Mesenchymal stem cell (in vitro differentiated cells and primary cell): ENCODE data around the gene NXF2.

Experiments used
- DNase-seq: peaks from one replicate; pipeline ENCODE4 v3.0.0-alpha.2; 2013
- H2AFZ ChIP-seq: one replicate; pipeline ENCODE4 v1.6.1; 2013; ENCODE audit warnings: low read depth, mild to moderate bottlenecking, control low read depth, inconsistent platforms, low read length, moderate library complexity
- H2AK5ac ChIP-seq: 2 replicates; pipeline ENCODE4 v1.6.1; 2013; ENCODE audit warnings: low read length, moderate library complexity, mild to moderate bottlenecking, inconsistent platforms; ENCODE audit not compliant: severe bottlenecking
- H2BK120ac ChIP-seq: one replicate; pipeline ENCODE4 v1.6.1; 2013; ENCODE audit warnings: low read depth, mild to moderate bottlenecking, inconsistent platforms, low read length, moderate library complexity
- H2BK12ac ChIP-seq, 2 experiments: one replicate each; pipeline ENCODE4 v1.6.1; 2013; ENCODE audit warnings: inconsistent platforms in 2 of 2, low read length in 2 of 2, mild to moderate bottlenecking in 2 of 2, moderate library complexity in 2 of 2, control low read depth in 1 of 2
- H2BK15ac ChIP-seq: one replicate; pipeline ENCODE4 v1.6.1; 2013; ENCODE audit warnings: mild to moderate bottlenecking, low read depth, inconsistent platforms; ENCODE audit not compliant: poor library complexity, severe bottlenecking
- H2BK5ac ChIP-seq: 2 replicates; pipeline ENCODE4 v1.6.1; 2013; ENCODE audit warnings: low read depth, mild to moderate bottlenecking, low read length, control low read depth, inconsistent platforms; ENCODE audit not compliant: poor library complexity, severe bottlenecking
- H3K14ac ChIP-seq, 2 experiments: one replicate each; pipeline ENCODE4 v1.6.1; 2013; ENCODE audit warnings: inconsistent platforms in 2 of 2, low read length in 2 of 2, control low read depth in 1 of 2, mild to moderate bottlenecking in 1 of 2, moderate library complexity in 1 of 2
- H3K18ac ChIP-seq, 2 experiments: one replicate each; pipeline ENCODE4 v1.6.1; 2013; ENCODE audit warnings: inconsistent platforms in 2 of 2, low read length in 2 of 2, control low read depth in 1 of 2, low read depth in 1 of 2, mild to moderate bottlenecking in 1 of 2
- H3K23ac ChIP-seq, 2 experiments: one replicate each; pipeline ENCODE4 v1.6.1; 2013; ENCODE audit warnings: inconsistent platforms in 2 of 2, low read length in 2 of 2, mild to moderate bottlenecking in 2 of 2, moderate library complexity in 2 of 2, control low read depth in 1 of 2
- H3K27ac ChIP-seq: 2 replicates; pipeline ENCODE4 v1.5.1; 2013; ENCODE audit warnings: mild to moderate bottlenecking, moderate library complexity, low read length, control low read depth, inconsistent platforms; ENCODE audit not compliant: poor library complexity, severe bottlenecking
- H3K27me3 ChIP-seq, 2 experiments: 2 replicates each; pipeline versions ENCODE4 v1.6.1 to v1.7.0; 2013; ENCODE audit warnings: low read length in 2 of 2, mild to moderate bottlenecking in 2 of 2, moderate library complexity in 2 of 2, control low read depth in 1 of 2, inconsistent platforms in 1 of 2; ENCODE audit not compliant: control insufficient read depth in 1 of 2, insufficient read depth in 1 of 2
- H3K36me3 ChIP-seq, 2 experiments: 2 replicates each; pipeline versions ENCODE4 v1.6.1 to v1.7.0; 2013; ENCODE audit warnings: low read length in 2 of 2, control low read depth in 1 of 2, inconsistent platforms in 1 of 2, low read depth in 1 of 2, mild to moderate bottlenecking in 1 of 2; ENCODE audit not compliant: insufficient read depth in 2 of 2, control insufficient read depth in 1 of 2
- H3K4ac ChIP-seq, 2 experiments: one replicate each; pipeline ENCODE4 v1.6.1; 2013; ENCODE audit warnings: inconsistent platforms in 2 of 2, low read length in 2 of 2, mild to moderate bottlenecking in 2 of 2, moderate library complexity in 2 of 2, control low read depth in 1 of 2, low read depth in 1 of 2
- H3K4me1 ChIP-seq: 2 replicates; pipeline ENCODE4 v1.6.1; 2013; ENCODE audit warnings: low read depth, low read length, control low read depth; ENCODE audit not compliant: control insufficient read depth, insufficient read depth
- H3K4me2 ChIP-seq: 2 replicates; pipeline ENCODE4 v1.6.1; 2013; ENCODE audit warnings: low read length, mild to moderate bottlenecking, inconsistent platforms; ENCODE audit not compliant: poor library complexity, severe bottlenecking
- H3K4me3 ChIP-seq, 2 experiments: 2 replicates each; pipeline versions ENCODE4 v1.5.1 to v1.7.0; 2013; ENCODE audit warnings: low read length in 2 of 2, mild to moderate bottlenecking in 2 of 2, control low read depth in 1 of 2, low read depth in 1 of 2; ENCODE audit not compliant: insufficient read depth in 1 of 2
- H3K79me1 ChIP-seq: replicated peaks from 2 replicates; pipeline ENCODE4 v1.6.1; 2013; ENCODE audit warnings: mild to moderate bottlenecking, control low read depth, low read length, inconsistent platforms; ENCODE audit not compliant: poor library complexity, severe bottlenecking
- H3K9ac ChIP-seq: 2 replicates; pipeline ENCODE4 v1.7.0; 2013; ENCODE audit warnings: mild to moderate bottlenecking, low read length, moderate library complexity
- H3K9me3 ChIP-seq: 2 replicates; pipeline ENCODE4 v1.7.0; 2013; ENCODE audit warnings: mild to moderate bottlenecking, low read length; ENCODE audit not compliant: control insufficient read depth
- H4K8ac ChIP-seq: one replicate; pipeline ENCODE4 v1.6.1; 2013; ENCODE audit warnings: inconsistent platforms, mild to moderate bottlenecking, low read length, moderate library complexity
- H4K91ac ChIP-seq: one replicate; pipeline ENCODE4 v1.6.1; 2013; ENCODE audit warnings: mild to moderate bottlenecking, low read length, inconsistent platforms
- WGBS: methylation state at CpG from one replicate; pipeline ENCODE4 v1.1.7; 2013; ENCODE audit warnings: mixed read lengths; 5-methylcytosine and 5-hydroxymethylcytosine counted together

The NXF2 gene

DNA sequence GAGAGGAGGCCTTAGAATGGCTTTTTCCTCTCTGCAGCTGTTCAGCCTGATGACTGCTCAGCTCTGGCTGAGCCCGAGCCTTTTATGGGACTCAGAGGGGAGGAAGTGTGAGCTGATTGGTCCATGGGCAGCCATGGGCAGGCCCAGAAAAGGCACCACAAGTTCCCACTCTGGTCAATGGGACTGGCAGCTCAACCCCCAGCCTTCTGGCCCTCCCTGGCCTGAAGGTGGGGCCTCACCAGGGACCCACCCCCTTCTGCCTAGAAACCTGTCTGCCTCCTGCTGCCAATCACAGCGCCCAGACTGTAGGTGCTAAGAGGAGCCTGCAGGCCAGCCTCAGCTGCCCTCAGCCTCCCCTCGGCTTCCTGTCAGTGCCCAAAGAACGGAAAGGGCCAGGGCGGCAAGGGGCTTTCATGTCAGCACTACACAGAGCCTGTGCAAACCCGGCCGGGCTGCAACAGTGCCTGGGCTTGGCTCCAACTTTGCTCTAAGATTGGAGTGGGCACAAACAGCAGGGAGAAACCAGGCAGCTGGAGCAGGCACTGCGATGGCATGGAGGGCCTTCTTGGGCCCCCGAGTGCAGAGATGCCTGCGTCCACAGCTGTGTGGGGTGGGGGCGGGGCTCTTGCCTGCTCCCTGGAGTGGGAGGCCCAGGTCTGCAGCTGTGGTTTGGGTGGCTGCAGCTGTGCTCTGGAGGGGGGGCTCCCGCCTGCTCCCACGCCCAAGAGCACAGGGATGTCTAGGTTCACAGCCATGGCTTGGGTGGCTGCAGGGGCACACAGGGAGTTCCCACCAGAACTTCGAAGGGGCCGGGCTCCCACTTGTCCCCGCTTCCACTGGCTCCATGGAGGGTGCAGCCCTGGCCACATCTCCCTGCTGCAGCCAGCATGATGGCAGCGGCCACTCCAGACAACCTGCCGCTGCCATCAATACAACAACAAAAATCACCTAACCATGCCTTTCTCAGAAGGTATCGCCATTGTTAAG lies 92.6 kb downstream of the NXF2 start:
- H4K91ac ChIP-seq, result no peak overlapping the region
- no peak overlapping the region for H2AK5ac ChIP-seq
- H3K23ac ChIP-seq, result no peak overlapping the region
- no peak overlapping the region for H2BK5ac ChIP-seq
- no peak overlapping the region for H2BK120ac ChIP-seq
- no peak overlapping the region for H3K4me3 ChIP-seq
- no peaks in the 10 kb centered on the region for H3K4me1 ChIP-seq
- H2AFZ ChIP-seq, result no peak overlapping the region
- no peak overlapping the region for H2BK12ac ChIP-seq
- H3K27ac ChIP-seq, result no peak overlapping the region
- peaks cover 0 to 24% of the 10 kb centered on the region in 2 experiments for H3K27me3 ChIP-seq
- H3K4ac ChIP-seq, result no peak overlapping the region
- no peak overlapping the region for H3K18ac ChIP-seq
- whole genome bisulfite sequencing, result 83% methylated on average over 9 of the region's 19 CpGs
- no peak overlapping the region for H2BK15ac ChIP-seq
- no peak overlapping the region for H4K8ac ChIP-seq
- H3K9me3 ChIP-seq, result no peaks in the 10 kb centered on the region
- no peaks in the 10 kb centered on the region for H3K79me1 ChIP-seq
- no peak overlapping the region for H3K4me2 ChIP-seq
- DNase-seq, result no peak
- no peaks in the 10 kb centered on the region for H3K36me3 ChIP-seq
- H3K9ac ChIP-seq, result no peak overlapping the region
- H3K14ac ChIP-seq, result no peak overlapping the region

DNA sequence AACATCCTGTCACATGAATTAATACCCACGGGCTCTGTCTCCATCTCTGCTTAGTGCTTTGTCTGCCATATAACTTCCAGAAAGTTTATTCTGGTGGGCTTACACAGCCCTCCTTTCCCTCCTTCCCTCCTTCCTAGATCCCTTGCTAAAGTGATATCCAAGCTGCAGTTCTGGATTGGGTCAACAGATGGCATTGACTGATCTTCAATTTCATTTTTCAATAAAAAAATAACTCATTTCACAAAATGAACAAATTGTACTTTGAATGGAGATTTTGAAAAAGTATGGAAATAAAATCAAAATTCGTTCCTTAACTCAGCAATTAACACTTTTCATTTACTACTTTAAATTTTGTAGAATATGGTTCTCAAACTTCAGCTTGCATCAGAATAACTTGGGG lies 94.9 kb downstream of the NXF2 start:
- H2AFZ ChIP-seq, result no peak overlapping the region
- 50% methylated on average over 1 of the region's 2 CpGs for WGBS

DNA sequence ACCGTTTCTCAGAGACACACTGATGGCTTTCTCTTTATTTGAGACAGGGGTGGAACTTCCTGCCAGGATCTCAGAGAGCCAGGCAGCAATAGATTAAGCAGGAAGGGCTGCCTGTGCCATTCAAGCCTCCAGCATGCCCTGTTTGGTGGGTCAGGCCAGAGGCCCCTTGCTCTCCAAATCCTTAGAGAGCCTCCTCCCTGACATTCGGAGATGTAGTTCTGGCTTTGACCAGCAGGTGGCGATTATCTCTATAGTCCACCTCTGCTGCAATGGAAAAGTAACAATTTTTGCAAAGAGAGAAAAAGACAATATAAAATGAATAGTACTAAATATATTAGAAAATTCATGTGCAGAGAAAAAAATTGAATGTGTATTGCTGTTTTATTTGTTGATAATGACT lies 98.9 kb downstream of the NXF2 start:
- peak; percentile 34 for DNase-seq
- no peak overlapping the region for H3K4me3 ChIP-seq
- no peaks in the 10 kb centered on the region for H3K36me3 ChIP-seq
- H2AFZ ChIP-seq, result no peak overlapping the region
- H4K8ac ChIP-seq, result no peak overlapping the region
- H3K4ac ChIP-seq, result no peak overlapping the region
- no peak overlapping the region for H4K91ac ChIP-seq
- no peak overlapping the region for H3K23ac ChIP-seq
- H3K14ac ChIP-seq, result no peak overlapping the region
- 94% methylated on average over 1 of the region's 3 CpGs for whole genome bisulfite sequencing
- no peak overlapping the region for H3K27ac ChIP-seq
- no peak overlapping the region for H2AK5ac ChIP-seq
- no peak overlapping the region for H2BK5ac ChIP-seq
- H2BK12ac ChIP-seq, result no peak overlapping the region
- no peak overlapping the region for H3K4me2 ChIP-seq
- no peaks in the 10 kb centered on the region for H3K79me1 ChIP-seq
- H3K4me1 ChIP-seq, result no peaks in the 10 kb centered on the region
- no peak overlapping the region for H2BK15ac ChIP-seq
- no peak overlapping the region for H3K9ac ChIP-seq
- H3K9me3 ChIP-seq, result peaks cover 6% of the 10 kb centered on the region
- no peak overlapping the region for H2BK120ac ChIP-seq
- H3K18ac ChIP-seq, result no peak overlapping the region
- H3K27me3 ChIP-seq, result peaks cover 0 to 31% of the 10 kb centered on the region in 2 experiments

More for the DNA sequence above, 94.9 kb downstream of the NXF2 start:
- Histone ChIP-seq H3K4ac (no peak overlapping the region), H3K27ac (no peak overlapping the region), H2BK12ac (no peak overlapping the region), H4K91ac (no peak overlapping the region), H4K8ac (no peak overlapping the region), H2AK5ac (no peak overlapping the region), H3K36me3 (no peaks in the 10 kb centered on the region), H3K4me3 (no peak overlapping the region), H3K4me2 (no peak overlapping the region), H3K23ac (no peak overlapping the region), H3K27me3 (peaks cover 0 to 27% of the 10 kb centered on the region in 2 experiments), H2BK120ac (no peak overlapping the region), H3K9me3 (no peaks in the 10 kb centered on the region), H3K14ac (no peak overlapping the region), H2BK15ac (no peak overlapping the region), H3K9ac (no peak overlapping the region), H2BK5ac (no peak overlapping the region), H3K79me1 (no peaks in the 10 kb centered on the region), H3K18ac (no peak overlapping the region), H3K4me1 (no peaks in the 10 kb centered on the region)
- no peak for DNase-seq
